ENCODE results near the gene CSF1R.

GRCh38 chr5:150044712-150045111 lies 41.6 kb downstream of the CSF1R start:
- TF ChIP-seq FOS (IDR thresholded peaks at IDR 0.05; ENCODE audit: borderline replicate concordance, insufficient read depth, low read length) (no peak), CTCF (IDR thresholded peaks at IDR 0.05; ENCODE audit: extremely low read depth in 1 of 2, insufficient read depth in 1 of 2, low read depth in 1 of 2, low read length in 2 of 2) (no peak), POLR2A (IDR thresholded peaks at IDR 0.05; ENCODE audit: low read depth, low read length) (no peak), GATA2 (IDR thresholded peaks at IDR 0.05; ENCODE audit: insufficient read depth, insufficient read length, low read depth, low read length) (no peak)
